ENCODE measurements around the gene PLAGL1. TPM values are rescaled to one million over a fixed set of nuclear protein-coding genes. Genes with fewer than 3 reads are reported as not detected.
"Not testable (repeated sequence)": the region's sequence is repeated elsewhere in the genome, so short reads cannot be mapped to it uniquely, and the experiment has no call there.

PLAGL1 gene
- total RNA-seq, 2 donors from 2014 or later = 14.3 to 16.6 TPM

- intact Hi-C loops (cut with DNase I) = no loop called here
Observed at GRCh38 chr6:143950875-143951274, 57.2 kb downstream of the PLAGL1 start.

DNA sequence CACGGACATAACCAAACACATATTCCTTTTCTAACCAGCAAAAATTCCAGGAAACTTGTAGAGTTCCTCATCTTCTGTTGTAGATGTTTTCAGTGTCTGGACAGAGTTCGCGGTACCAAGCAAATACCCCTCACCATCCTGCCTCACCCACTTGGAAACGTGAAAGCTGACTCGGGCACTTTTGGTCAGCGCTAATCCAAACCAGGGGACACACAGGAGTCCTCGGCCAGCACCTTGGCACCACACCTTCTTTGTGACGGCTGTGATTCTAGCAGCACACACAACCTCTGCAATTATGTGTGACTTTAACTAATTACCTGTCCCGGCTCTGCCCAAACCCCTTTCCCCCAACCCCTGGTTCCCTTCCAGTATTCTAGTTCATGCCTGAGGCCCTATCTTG is 58.1 kb downstream of the PLAGL1 start:
- ATAC-seq (no peak), DNase-seq (no peak)
- intact Hi-C loops (cut with DNase I) = no loop called here

More at GRCh38 chr6:143950875-143951274, 57.2 kb downstream of the PLAGL1 start:
- ATAC-seq (no peak), DNase-seq (no peak)

DNA sequence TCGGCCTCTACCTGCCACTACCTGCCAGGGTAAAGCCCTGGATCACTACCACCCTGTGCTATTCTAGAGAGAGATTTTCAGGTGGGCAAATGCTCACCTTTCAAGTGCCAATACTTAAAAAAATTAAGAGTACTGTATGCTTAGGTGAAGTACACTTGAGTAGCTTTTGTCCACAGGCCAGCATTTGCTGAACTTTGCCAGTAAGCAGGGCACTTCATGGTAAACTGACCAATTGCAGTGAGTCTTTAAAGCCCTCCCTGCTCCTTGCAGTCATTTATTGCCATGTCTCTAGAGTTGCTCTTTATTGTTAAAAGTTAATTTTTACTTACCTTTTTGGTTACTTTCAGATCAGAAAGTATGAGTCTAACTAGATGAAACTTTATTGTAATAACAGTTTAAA is 58.5 kb downstream of the PLAGL1 start:
- ATAC-seq (no peak), DNase-seq (no peak)
- intact Hi-C loops (cut with DNase I) = no loop called here

GRCh38 chr6:143948208-143948607 is 59.9 kb downstream of the PLAGL1 start:
- ATAC-seq (no peak), DNase-seq (no peak)
- intact Hi-C loops (cut with DNase I) = no loop called here

DNA sequence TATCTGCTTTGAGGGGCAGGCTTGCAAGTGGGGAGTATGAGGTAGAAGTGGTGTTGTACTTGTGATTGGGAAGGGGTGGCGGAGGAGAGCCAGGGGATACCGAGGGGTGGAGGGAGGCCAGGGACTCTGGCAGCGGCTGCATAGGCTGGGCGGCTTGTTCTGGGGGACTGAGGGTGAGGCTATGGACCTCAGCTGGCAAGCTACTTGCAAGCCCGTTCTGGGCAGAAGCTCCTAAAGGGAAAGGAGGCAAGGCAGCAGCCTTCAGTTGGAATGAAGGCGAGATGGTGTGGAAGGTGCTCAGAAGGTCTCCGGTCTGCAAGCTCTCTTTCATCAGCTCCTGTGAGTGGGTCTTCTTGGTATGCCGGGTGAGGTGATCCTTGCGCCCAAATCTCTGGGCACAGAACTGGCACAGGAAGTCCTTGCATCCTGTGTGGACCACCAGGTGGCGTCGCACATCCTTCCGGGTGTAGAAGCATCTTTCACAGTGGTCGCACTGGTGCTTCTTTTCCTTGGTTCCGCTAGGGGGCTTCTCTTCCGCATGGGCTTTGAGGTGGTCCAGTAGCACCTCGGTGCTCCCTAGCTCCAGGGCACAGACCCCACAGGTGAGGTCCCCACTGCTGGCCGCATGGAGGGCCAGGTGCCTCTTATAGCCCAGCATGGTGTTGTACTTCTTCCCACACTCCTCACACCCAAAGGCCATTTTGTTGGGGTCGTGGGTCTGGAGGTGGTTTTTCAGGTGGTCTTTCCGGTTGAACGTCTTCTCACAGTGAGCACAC is 66.0 kb downstream of the PLAGL1 start:
- peak; percentile 45 for DNase-seq
- intact Hi-C loops (cut with DNase I) = no loop called here
- ATAC-seq = peak; percentile 48 to 53

- no peak for DNase-seq
- ATAC-seq = peak; percentile 63 to 65
- intact Hi-C loops (cut with DNase I) = no loop called here
Observed at GRCh38 chr6:143940011-143940597, 68.0 kb downstream of the PLAGL1 start.

DNA sequence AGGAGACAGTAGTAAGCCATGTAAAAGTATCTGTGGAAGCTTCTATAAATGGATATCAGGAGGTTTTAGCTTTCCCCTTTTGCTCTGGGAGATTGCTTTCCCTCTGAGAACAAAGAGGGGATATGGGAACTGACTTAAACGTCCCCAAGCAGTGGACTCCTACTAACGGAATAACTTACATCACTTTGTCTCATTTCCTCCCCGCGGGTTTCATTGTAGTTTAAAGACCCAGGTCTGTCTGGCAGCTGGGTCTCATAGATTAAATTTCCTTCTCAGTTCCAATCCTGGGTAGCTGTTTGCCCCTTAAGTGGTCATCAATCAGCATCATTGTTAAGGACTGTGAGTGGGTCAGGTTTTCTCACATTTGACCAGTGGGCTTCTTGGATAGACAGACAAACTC is 68.7 kb downstream of the PLAGL1 start:
- intact Hi-C loops (cut with DNase I) = loop anchor here in 1 of 2 donors (5.0 kb wide), 1 partner anchor 73 kb away; no protein-coding TSS in a partner anchor
- no peak for ATAC-seq

GRCh38 chr6:143937668-143937970 is 70.4 kb downstream of the PLAGL1 start:
- intact Hi-C loops (cut with DNase I) = loop anchor here in 1 of 2 donors (5.0 kb wide), 1 partner anchor 75 kb away; no protein-coding TSS in a partner anchor
- ATAC-seq (no peak), DNase-seq (no peak)

More for the DNA sequence above, 68.7 kb downstream of the PLAGL1 start:
- DNase-seq = no peak

GRCh38 chr6:143936778-143937667 is 71.0 kb downstream of the PLAGL1 start:
- ATAC-seq (no peak), DNase-seq (no peak)
- intact Hi-C loops (cut with DNase I) = loop anchor here in 1 of 2 donors (5.0 kb wide), 1 partner anchor 75 kb away; no protein-coding TSS in a partner anchor

DNA sequence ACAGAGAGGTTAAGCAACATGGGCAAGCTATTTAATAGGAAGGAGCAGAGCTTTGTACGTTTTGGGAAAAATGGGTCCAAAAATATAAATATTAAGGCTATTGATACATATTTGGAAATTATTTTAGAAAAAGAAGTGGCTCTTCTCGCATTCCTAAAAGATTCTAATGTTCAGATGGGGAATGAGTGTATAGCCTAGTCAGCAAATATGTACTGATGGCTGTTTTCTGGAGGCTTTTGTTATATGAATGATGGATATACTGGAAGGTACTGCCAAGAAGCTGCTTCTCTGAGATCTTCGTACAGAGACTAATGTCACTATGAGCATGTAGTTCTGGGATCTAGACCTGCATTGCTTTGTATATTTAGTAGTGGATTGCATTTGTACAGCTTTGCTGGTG is 71.7 kb downstream of the PLAGL1 start:
- DNase-seq (no peak), ATAC-seq (no peak)
- intact Hi-C loops (cut with DNase I) = loop anchor here in 1 of 2 donors (5.0 kb wide), 1 partner anchor 76 kb away; no protein-coding TSS in a partner anchor

GRCh38 chr6:143934867-143935266 is 73.2 kb downstream of the PLAGL1 start:
- ATAC-seq (no peak), DNase-seq (no peak)
- intact Hi-C loops (cut with DNase I) = loop anchor here in 1 of 2 donors (5.0 kb wide), 1 partner anchor 77 kb away; no protein-coding TSS in a partner anchor

DNA sequence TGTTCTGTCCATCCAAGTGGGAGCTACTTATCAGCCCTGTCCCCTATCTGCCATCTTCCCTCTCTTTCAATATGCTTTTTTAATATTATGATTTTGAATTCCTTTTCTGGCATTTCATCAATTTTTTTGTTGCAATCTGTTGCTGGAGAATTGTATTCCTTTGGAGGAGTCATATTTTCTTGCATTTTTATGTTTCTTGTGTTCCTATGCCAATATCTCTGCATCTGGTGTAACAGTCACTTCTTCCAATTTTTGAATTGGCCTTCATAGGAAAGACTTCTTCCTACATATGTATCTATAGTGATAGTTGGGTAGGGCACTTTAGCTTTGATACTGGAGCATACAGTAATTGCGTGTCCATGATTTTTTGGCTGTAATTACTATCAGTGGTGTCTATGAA is 73.7 kb downstream of the PLAGL1 start:
- ATAC-seq = no peak
- DNase-seq = no peak
- intact Hi-C loops (cut with DNase I) = no loop called here

DNA sequence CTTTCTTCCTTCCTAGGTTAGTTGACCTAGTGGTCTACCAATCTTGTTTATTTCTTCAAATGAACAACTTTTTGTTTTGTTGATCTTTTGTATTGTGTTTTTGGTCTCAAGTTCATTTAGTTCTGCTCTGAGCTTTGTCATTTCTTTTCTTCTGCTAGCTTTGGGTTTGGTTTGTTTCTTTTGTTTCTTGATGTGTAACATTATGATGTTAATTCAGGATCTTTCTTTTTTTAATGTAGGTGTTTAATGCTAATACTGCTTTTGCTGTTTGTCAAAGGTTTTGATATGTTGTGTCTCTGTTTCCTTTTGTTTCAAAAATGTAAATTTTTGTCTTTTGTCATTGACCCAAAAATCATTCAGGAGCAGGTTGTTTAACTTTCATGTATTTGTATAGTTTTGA is 78.1 kb downstream of the PLAGL1 start:
- intact Hi-C loops (cut with DNase I) = no loop called here
- ATAC-seq = no peak
- no peak for DNase-seq

DNA sequence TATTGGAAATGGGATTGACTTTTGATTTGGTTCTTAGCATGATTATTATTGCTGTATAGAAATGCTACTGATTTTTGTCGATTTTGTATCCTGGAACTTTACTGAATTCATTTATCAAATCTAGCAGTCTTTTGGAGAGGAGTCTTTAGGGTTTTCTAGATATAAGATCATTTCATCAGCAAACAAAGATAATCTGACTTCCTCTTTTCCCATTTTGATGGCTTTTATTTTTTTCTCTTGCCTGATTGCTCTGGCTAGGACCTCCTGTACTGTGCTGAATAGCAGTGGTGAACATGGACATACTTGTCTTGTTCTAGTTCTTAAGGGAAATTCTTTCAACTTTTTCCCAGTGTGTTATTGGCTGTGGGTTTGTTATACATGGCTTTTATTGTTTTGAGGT is 79.2 kb downstream of the PLAGL1 start:
- intact Hi-C loops (cut with DNase I) = no loop called here
- ATAC-seq = no peak

DNA sequence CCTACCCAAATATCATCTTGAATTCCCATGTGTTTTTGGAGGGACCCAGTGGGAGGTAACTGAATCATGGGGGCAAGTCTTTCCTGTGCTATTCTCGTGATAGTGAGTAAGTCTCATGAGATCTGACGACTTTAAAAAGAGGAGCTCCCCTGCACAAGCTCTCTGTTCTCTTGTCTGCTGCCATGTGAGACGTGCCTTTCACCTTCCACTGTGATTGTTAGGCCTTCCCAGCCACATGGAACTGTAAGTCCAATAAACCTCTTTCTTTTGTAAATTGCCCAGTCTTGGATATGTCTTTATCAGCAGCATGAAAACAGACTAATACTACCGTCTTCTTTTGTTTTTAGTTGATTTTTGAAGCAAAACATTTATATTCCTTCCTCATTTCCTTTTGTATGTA is 91.0 kb downstream of the PLAGL1 start:
- ATAC-seq; DNase-seq; intact Hi-C loops (cut with DNase I): not testable (repeated sequence)

More for the DNA sequence above, 79.2 kb downstream of the PLAGL1 start:
- DNase-seq = no peak

DNA sequence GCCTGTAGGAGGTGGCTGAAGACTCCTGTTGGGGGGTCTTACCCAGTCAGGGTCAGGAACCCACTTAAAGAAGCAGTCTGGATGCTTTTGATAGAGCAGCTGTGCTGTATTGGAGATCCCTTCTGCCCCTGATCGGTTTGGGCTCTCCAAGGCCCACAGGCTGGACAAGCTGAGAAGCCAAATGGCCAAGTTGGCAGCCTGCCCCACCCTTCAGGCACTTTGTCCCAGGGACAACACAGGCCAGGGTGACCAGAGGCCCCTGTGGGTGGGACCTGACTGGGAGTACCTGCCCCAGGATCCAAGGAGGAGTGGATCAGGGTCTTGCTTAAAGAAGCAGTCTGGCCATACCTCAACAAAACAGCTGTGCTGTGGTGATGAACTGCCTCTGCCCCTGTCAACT is 95.4 kb downstream of the PLAGL1 start:
- intact Hi-C loops (cut with DNase I) = no loop called here
- no peak for DNase-seq
- ATAC-seq = no peak

- no peak for DNase-seq
- ATAC-seq = no peak
- intact Hi-C loops (cut with DNase I) = no loop called here
Observed at GRCh38 chr6:143911028-143911427, 97.0 kb downstream of the PLAGL1 start.

DNA sequence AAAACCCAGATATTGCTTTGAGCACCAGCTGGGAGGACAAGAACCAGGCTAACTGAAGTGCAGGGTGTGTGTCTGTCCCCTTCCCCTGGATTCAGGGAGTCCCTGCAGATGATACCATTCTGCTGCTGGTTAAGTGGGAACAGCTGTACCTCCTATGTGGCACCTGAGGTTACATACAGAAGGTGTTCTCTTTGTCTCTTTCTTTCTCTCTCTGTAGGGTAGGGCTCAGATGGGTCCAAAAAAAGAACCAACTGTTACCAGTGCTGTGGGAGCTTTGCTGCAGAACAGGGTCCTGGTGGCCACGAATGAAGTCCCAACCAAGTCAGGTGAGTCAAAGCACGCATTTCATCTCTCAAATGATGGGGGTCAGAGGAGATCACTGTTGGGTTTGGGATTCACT is 105.2 kb downstream of the PLAGL1 start:
- ATAC-seq = no peak
- intact Hi-C loops (cut with DNase I) = no loop called here
- DNase-seq = no peak

- DNase-seq = no peak
- ATAC-seq = peak; percentile 92 to 93
- intact Hi-C loops (cut with DNase I) = no loop called here
Observed at GRCh38 chr6:143901885-143902750, 105.9 kb downstream of the PLAGL1 start.

Data from left cardiac atrium (tissue), 4 donors.